IMR-90 (cell line): Measurements from ENCODE around the gene CRACDL. TPM values are rescaled to one million over a fixed set of nuclear protein-coding genes. Genes with fewer than 3 reads are reported as not detected.

ENCODE experiments used
- ATAC-seq: fragments of 200-7000 bp; cut with Tn5 transposase; 2 replicates; pipeline ENCODE4 v1.9.1; 2020; ENCODE audit warnings: low read depth, mild to moderate bottlenecking, moderate library complexity
- BruUV-seq: library from RNA; stranded (reverse); fragments of 400-500 nt; replicated peaks from 2 replicates; lab custom pipeline; 2021; lab: Mats Ljungman, UMichigan
- CTCF ChIA-PET: fragments of 300-600 bp; formaldehyde crosslinking; extraction: SDS; loops from one replicate; lab custom pipeline; 2021; ENCODE audit warnings: antibody characterized with exemption; lab: Yijun Ruan, JAX
- POLR2A ChIA-PET: fragments of 300-600 bp; sonication (Branson Sonifier 250); formaldehyde crosslinking; loops from one replicate; lab custom pipeline; 2022; ENCODE audit warnings: antibody characterized with exemption; ENCODE audit not compliant: unreplicated experiment; lab: Charles Lee
- DNase-seq: peaks from one replicate; pipeline ENCODE4 v3.0.0; 2013
- H2AFZ ChIP-seq: replicated peaks from 2 replicates; pipeline ENCODE3; 2013; ENCODE audit warnings: low read length, mild to moderate bottlenecking; ENCODE audit not compliant: poor library complexity
- H2AK5ac ChIP-seq: 2 replicates; pipeline ENCODE4 v1.6.1; 2013; ENCODE audit warnings: low read depth, low read length, inconsistent platforms
- H2AK9ac ChIP-seq: replicated peaks from 2 replicates; pipeline ENCODE3; 2013; ENCODE audit warnings: mild to moderate bottlenecking, low read depth, low read length, moderate library complexity; ENCODE audit not compliant: poor library complexity
- H2BK120ac ChIP-seq: 2 replicates; pipeline ENCODE4 v1.6.1; 2013; ENCODE audit warnings: low read depth, low read length, inconsistent platforms
- H2BK15ac ChIP-seq: 3 replicates; pipeline ENCODE4 v1.6.1; 2013; ENCODE audit warnings: low read depth, low read length, inconsistent platforms
- H2BK20ac ChIP-seq: 2 replicates; pipeline ENCODE4 v1.6.1; 2013; ENCODE audit warnings: low read depth, mild to moderate bottlenecking, inconsistent platforms, low read length, moderate library complexity
- H2BK5ac ChIP-seq: 2 replicates; pipeline ENCODE4 v1.6.1; 2013; ENCODE audit warnings: mild to moderate bottlenecking, low read depth, low read length, inconsistent platforms; ENCODE audit not compliant: poor library complexity, severe bottlenecking
- H3K14ac ChIP-seq: replicated peaks from 2 replicates; pipeline ENCODE4 v1.6.1; 2013; ENCODE audit warnings: low read depth, low read length, inconsistent platforms
- H3K18ac ChIP-seq: 2 replicates; pipeline ENCODE4 v1.6.1; 2013; ENCODE audit warnings: low read depth, low read length, control low read depth
- H3K23ac ChIP-seq: 2 replicates; pipeline ENCODE4 v1.6.1; 2013; ENCODE audit warnings: low read depth, low read length, inconsistent platforms
- H3K27ac ChIP-seq: 2 replicates; pipeline ENCODE4 v1.5.1; 2013; ENCODE audit warnings: mild to moderate bottlenecking, control low read depth, low read length; ENCODE audit not compliant: insufficient read depth
- H3K27me3 ChIP-seq: 2 replicates; pipeline ENCODE4 v1.6.1; 2013; ENCODE audit warnings: low read length; ENCODE audit not compliant: control insufficient read depth, insufficient read depth
- H3K36me3 ChIP-seq: 2 replicates; pipeline ENCODE4 v1.6.1; 2013; ENCODE audit warnings: low read length, mixed read lengths; ENCODE audit not compliant: control insufficient read depth, insufficient read depth
- H3K4ac ChIP-seq: 2 replicates; pipeline ENCODE4 v1.6.1; 2013; ENCODE audit warnings: low read depth, low read length, inconsistent platforms
- H3K4me1 ChIP-seq: 2 replicates; pipeline ENCODE4 v1.6.1; 2013; ENCODE audit warnings: low read length, mixed read lengths; ENCODE audit not compliant: control insufficient read depth, insufficient read depth
- H3K4me2 ChIP-seq: 2 replicates; pipeline ENCODE4 v1.6.1; 2013; ENCODE audit warnings: low read depth, mild to moderate bottlenecking, control low read depth, low read length, moderate library complexity
- H3K4me3 ChIP-seq: 2 replicates; pipeline ENCODE4 v1.5.1; 2013; ENCODE audit warnings: low read depth, mild to moderate bottlenecking, control low read depth, low read length, moderate library complexity; ENCODE audit not compliant: insufficient read depth
- H3K56ac ChIP-seq: 2 replicates; pipeline ENCODE4 v1.6.1; 2013; ENCODE audit warnings: low read length, inconsistent platforms; ENCODE audit not compliant: insufficient read depth; ENCODE audit errors: extremely low read depth
- H3K79me1 ChIP-seq, 2 experiments: 2 replicates each; pipeline ENCODE4 v1.6.1; 2013; ENCODE audit warnings: low read length in 2 of 2, inconsistent platforms in 1 of 2, low read depth in 1 of 2
- H3K9ac ChIP-seq: 2 replicates; pipeline ENCODE4 v1.6.1; 2013; ENCODE audit warnings: low read depth, low read length, control low read depth
- H3K9me1 ChIP-seq: 2 replicates; pipeline ENCODE4 v1.6.1; 2013; ENCODE audit warnings: low read length, inconsistent platforms; ENCODE audit not compliant: insufficient read depth
- H3K9me3 ChIP-seq: 2 replicates; pipeline ENCODE4 v1.6.1; 2013; ENCODE audit warnings: low read length; ENCODE audit not compliant: control insufficient read depth, insufficient read depth
- H4K20me1 ChIP-seq: 2 replicates; pipeline ENCODE4 v1.6.1; 2013; ENCODE audit warnings: low read length, inconsistent platforms; ENCODE audit not compliant: insufficient read depth
- H4K5ac ChIP-seq: 2 replicates; pipeline ENCODE4 v1.6.1; 2013; ENCODE audit warnings: mild to moderate bottlenecking, low read depth, low read length, control low read depth
- H4K8ac ChIP-seq, 2 experiments: 2 replicates each; pipeline ENCODE4 v1.6.1; 2013; ENCODE audit warnings: low read depth in 2 of 2, low read length in 2 of 2, control low read depth in 1 of 2, inconsistent platforms in 1 of 2
- H4K91ac ChIP-seq: 2 replicates; pipeline ENCODE4 v1.6.1; 2013; ENCODE audit warnings: low read depth, low read length, inconsistent platforms; ENCODE audit not compliant: insufficient read depth
- BHLHE40 ChIP-seq: fragments of 150-350 bp; IDR thresholded peaks from 2 replicates; pipeline ENCODE4 v1.6.1; 2016; ENCODE audit warnings: mild to moderate bottlenecking, low read depth, low read length
- CEBPB ChIP-seq: IDR thresholded peaks from 2 replicates; pipeline ENCODE4 v1.6.1; 2012; ENCODE audit warnings: low read depth, low read length, improper control_type of control experiment
- CHD1 ChIP-seq: IDR thresholded peaks from 2 replicates; pipeline ENCODE4 v1.6.1; 2012; ENCODE audit warnings: low read depth, low read length, improper control_type of control experiment
- ELK1 ChIP-seq: fragments of 150-350 bp; IDR thresholded peaks from 2 replicates; pipeline ENCODE4 v1.6.1; 2016; ENCODE audit warnings: low read depth, mild to moderate bottlenecking, low read length, moderate library complexity, borderline replicate concordance
- FOS ChIP-seq: fragments of 150-350 bp; IDR thresholded peaks from 2 replicates; pipeline ENCODE4 v1.6.1; 2016; ENCODE audit warnings: low read depth, low read length
- MAFK ChIP-seq: IDR thresholded peaks from 2 replicates; pipeline ENCODE4 v1.6.1; 2012; ENCODE audit warnings: low read depth, low read length, improper control_type of control experiment
- MAZ ChIP-seq: IDR thresholded peaks from 2 replicates; pipeline ENCODE4 v1.6.1; 2012; ENCODE audit warnings: low read depth, mild to moderate bottlenecking, low read length, improper control_type of control experiment, moderate library complexity, borderline replicate concordance
- MXI1 ChIP-seq: IDR thresholded peaks from 2 replicates; pipeline ENCODE4 v1.6.1; 2012; ENCODE audit warnings: low read depth, mild to moderate bottlenecking, low read length, moderate library complexity, borderline replicate concordance
- NFE2L2 ChIP-seq: fragments of 150-350 bp; IDR thresholded peaks from 2 replicates; pipeline ENCODE4 v1.6.1; 2016; ENCODE audit warnings: low read depth, mild to moderate bottlenecking, low read length
- POLR2A ChIP-seq: IDR thresholded peaks from 2 replicates; pipeline ENCODE4 v1.6.1; 2012; ENCODE audit warnings: mild to moderate bottlenecking, low read depth, low read length
- RAD21 ChIP-seq: IDR thresholded peaks from 2 replicates; pipeline ENCODE4 v1.6.1; 2012; ENCODE audit warnings: low read length, improper control_type of control experiment
- RCOR1 ChIP-seq: IDR thresholded peaks from 2 replicates; pipeline ENCODE4 v1.6.1; 2012; ENCODE audit warnings: mild to moderate bottlenecking, low read length, improper control_type of control experiment; ENCODE audit not compliant: insufficient replicate concordance
- RFX5 ChIP-seq: IDR thresholded peaks from 2 replicates; pipeline ENCODE4 v1.8.0; 2012; ENCODE audit warnings: low read depth, mild to moderate bottlenecking, low read length, moderate library complexity
- SMC3 ChIP-seq: fragments of 150-350 bp; IDR thresholded peaks from 2 replicates; pipeline ENCODE4 v1.6.1; 2016; ENCODE audit warnings: low read depth, mild to moderate bottlenecking, antibody characterized with exemption, low read length, moderate library complexity
- USF2 ChIP-seq: fragments of 150-350 bp; IDR thresholded peaks from 2 replicates; pipeline ENCODE4 v1.6.1; 2017; ENCODE audit warnings: mild to moderate bottlenecking, antibody characterized with exemption, low read length, low read depth
- dilution Hi-C: fragments of 300-500 bp; cut with HindIII; formaldehyde crosslinking; loops from one replicate; pipeline ENCODE4 v1.14.3; 2018; ENCODE audit warnings: low sequenced_read_pairs; ENCODE audit not compliant: unreplicated experiment
- in situ Hi-C: fragments of 300-500 bp; cut with MboI; formaldehyde crosslinking; loops from 3 replicates; pipeline ENCODE4 v1.14.3; 2019; ENCODE audit warnings: low sequenced_read_pairs, inconsistent platforms, mixed read lengths
- intact Hi-C: fragments of 100-400 bp; cut with micrococcal nuclease; formaldehyde crosslinking; loops from 2 replicates; pipeline ENCODE4 v1.10.0; 2022
- polyA plus RNA-seq, 3 experiments: library from polyadenylated mRNA; depleted of rRNA; stranded (reverse); fragments of >200 nt; gene quantifications; 2 replicates each; pipeline ENCODE4 v1.2.3, GENCODE V29; 2012; ENCODE audit warnings: low replicate concordance in 1 of 3
- total RNA-seq: library from RNA; depleted of rRNA; stranded (reverse); fragments of >200 nt; gene quantifications from 2 replicates; pipeline ENCODE4 v1.2.3, GENCODE V29; 2012
- TF ChIP-seq, protein P1 (sequence below): conservative IDR thresholded peaks from 2 replicates; pipeline ENCODE4 v1.5.1; 2012; ENCODE audit warnings: mild to moderate bottlenecking, low read depth, low read length, improper control_type of control experiment

Gene CRACDL
- total and polyA plus RNA-seq, 2 of the 4 experiments (the other 2 are of a cell fraction): not detected

GRCh38 chr2:98749066-98749450, 187.0 kb downstream of the CRACDL start:
- no peak for TF ChIP-seq RCOR1
- TF ChIP-seq FOS: no peak
- TF ChIP-seq MXI1: no peak
- no peak for TF ChIP-seq CHD1
- TF ChIP-seq MAZ: no peak
- no peak for TF ChIP-seq ELK1
- TF ChIP-seq RAD21: no peak
- TF ChIP-seq SMC3: no peak
- TF ChIP-seq, protein P1, sequence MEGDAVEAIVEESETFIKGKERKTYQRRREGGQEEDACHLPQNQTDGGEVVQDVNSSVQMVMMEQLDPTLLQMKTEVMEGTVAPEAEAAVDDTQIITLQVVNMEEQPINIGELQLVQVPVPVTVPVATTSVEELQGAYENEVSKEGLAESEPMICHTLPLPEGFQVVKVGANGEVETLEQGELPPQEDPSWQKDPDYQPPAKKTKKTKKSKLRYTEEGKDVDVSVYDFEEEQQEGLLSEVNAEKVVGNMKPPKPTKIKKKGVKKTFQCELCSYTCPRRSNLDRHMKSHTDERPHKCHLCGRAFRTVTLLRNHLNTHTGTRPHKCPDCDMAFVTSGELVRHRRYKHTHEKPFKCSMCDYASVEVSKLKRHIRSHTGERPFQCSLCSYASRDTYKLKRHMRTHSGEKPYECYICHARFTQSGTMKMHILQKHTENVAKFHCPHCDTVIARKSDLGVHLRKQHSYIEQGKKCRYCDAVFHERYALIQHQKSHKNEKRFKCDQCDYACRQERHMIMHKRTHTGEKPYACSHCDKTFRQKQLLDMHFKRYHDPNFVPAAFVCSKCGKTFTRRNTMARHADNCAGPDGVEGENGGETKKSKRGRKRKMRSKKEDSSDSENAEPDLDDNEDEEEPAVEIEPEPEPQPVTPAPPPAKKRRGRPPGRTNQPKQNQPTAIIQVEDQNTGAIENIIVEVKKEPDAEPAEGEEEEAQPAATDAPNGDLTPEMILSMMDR: no peak
- TF ChIP-seq NFE2L2: no peak
- no peak for TF ChIP-seq BHLHE40
- TF ChIP-seq MAFK: no peak
- no peak for TF ChIP-seq RFX5
- TF ChIP-seq CEBPB: no peak
- TF ChIP-seq USF2: no peak
- TF ChIP-seq POLR2A: no peak
- Histone ChIP-seq H2BK15ac (no peak overlapping the region), H3K4me3 (no peak overlapping the region), H3K18ac (no peak overlapping the region), H2AK9ac (no peak overlapping the region), H3K23ac (no peak overlapping the region), H3K27ac (no peak overlapping the region), H2BK5ac (no peak overlapping the region), H3K14ac (no peak overlapping the region), H4K8ac (no peak overlapping the region), H2BK120ac (no peak overlapping the region), H2AK5ac (no peak overlapping the region), H3K4me2 (no peak overlapping the region), H3K9ac (no peak overlapping the region), H4K91ac (no peak overlapping the region), H4K5ac (no peak overlapping the region), H3K9me3 (no peaks in the 10 kb centered on the region), H3K27me3 (peaks cover 6% of the 10 kb centered on the region; the same call in 1 of the 2 replicates), H3K4me1 (no peaks in the 10 kb centered on the region), H4K20me1 (no peaks in the 10 kb centered on the region), H3K79me1 (no peaks in the 10 kb centered on the region), H3K9me1 (no peaks in the 10 kb centered on the region), H3K4ac (no peak overlapping the region), H3K56ac (no peak overlapping the region), H2BK20ac (no peak overlapping the region), H3K36me3 (no peaks in the 10 kb centered on the region), H2AFZ (no peak overlapping the region)
- ChIA-PET CTCF (no interaction called here), POLR2A (no interaction called here)
- DNase-seq (no peak), ATAC-seq (no peak)
- in situ Hi-C loops (no loop called here), dilution Hi-C loops (no loop called here), intact Hi-C loops (no loop called here)
- BruUV-seq: no TSS peak
